ENCODE data around the gene SIRT3. TPM values are rescaled to one million over a fixed set of nuclear protein-coding genes. Genes with fewer than 3 reads are reported as not detected.

Gene SIRT3
- total RNA-seq, 2 donors from 2014 or later = 17.1 to 17.5 TPM

DNA sequence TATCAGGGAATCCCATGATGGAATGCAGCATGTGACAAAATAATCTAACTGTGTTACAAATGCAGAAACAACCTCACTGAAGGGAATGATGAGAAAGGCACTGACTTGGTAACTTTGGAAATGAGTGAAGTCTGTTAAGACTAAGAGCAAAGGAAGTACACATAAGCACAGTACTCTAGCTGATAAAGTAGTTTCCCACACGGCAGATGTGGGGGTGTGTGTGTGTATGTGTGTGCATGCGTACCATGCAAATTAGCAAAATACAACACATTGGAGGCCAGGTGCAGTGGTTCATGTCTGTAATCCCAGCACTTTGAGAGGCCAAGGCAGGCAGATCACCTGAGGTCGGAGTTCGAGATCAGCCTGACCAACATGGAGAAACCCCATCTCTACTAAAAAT lies 25.5 kb upstream of the SIRT3 start:
- peaks cover 12% of the 10 kb centered on the region for H3K27me3 Mint-ChIP-seq
- DNase-seq (no peak), ATAC-seq (no peak)
- H3K27ac Mint-ChIP-seq = no peak overlapping the region
- peaks cover 2% of the 10 kb centered on the region for H3K4me1 Mint-ChIP-seq
- H3K4me3 Mint-ChIP-seq = no peak overlapping the region
- H3K36me3 Mint-ChIP-seq (ENCODE audit: low read depth) = no peaks in the 10 kb centered on the region
- H3K9me3 ChIP-seq (ENCODE audit: control insufficient read depth, low read length, poor library complexity, severe bottlenecking) = no peaks in the 10 kb centered on the region

DNA sequence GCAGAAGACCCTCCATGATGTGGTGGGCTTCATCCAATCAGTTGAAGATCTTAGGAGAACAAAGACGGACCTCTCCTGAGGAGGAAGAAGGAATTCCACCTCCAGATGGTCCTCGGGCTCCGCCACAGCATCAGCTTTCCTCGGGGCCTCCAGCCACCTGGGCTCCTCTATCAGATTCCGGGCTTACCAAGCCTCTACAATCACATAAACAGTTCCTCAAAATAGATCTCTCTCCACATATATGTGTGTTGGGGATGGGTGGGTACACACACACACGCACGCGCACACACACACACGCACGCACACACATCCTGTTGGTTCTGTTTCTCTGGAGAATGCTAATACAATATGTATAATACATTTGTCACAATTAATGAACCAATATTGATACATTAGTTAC lies 23.3 kb upstream of the SIRT3 start:
- H3K27ac Mint-ChIP-seq = no peak overlapping the region
- peaks cover 5% of the 10 kb centered on the region for H3K4me1 Mint-ChIP-seq
- DNase-seq (no peak), ATAC-seq (no peak)
- peaks cover 12% of the 10 kb centered on the region for H3K27me3 Mint-ChIP-seq
- H3K9me3 ChIP-seq (ENCODE audit: control insufficient read depth, low read length, poor library complexity, severe bottlenecking) = no peaks in the 10 kb centered on the region
- no peak overlapping the region for H3K4me3 Mint-ChIP-seq
- no peaks in the 10 kb centered on the region for H3K36me3 Mint-ChIP-seq (ENCODE audit: low read depth)

DNA sequence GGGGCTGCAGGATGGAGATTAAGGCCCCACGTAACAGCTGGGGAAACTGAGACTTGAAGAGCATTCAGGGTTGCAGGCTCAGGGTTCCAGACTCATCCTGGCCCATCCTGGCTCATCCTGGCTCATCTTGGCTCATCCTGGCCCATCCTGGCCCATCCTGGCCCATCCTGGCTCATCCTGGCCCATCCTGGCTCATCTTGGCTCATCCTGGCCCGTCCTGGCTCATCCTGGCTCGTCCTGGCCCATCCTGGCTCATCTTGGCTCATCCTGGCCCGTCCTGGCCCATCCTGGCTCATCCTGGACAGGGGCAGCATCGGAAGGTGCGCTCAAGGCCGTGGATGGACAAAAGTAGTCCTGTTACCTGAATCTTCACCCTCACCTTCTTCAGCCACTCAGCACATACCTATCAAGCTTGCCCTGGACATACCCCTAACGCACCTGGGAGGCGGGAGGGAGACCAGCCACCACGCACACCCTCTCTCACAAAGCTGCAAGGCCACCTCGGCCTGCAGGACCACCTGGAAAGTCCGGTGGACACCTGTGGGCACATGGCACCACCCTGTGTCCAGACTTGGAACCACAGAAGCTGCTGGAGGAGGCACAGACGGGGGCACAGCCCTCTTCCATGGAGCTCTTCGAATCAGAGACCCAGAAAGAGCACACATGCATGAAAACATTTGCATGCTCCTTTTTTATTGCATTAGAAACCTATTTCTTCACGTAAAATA lies 21.8 kb upstream of the SIRT3 start:
- H3K27ac Mint-ChIP-seq = no peak overlapping the region

DNA sequence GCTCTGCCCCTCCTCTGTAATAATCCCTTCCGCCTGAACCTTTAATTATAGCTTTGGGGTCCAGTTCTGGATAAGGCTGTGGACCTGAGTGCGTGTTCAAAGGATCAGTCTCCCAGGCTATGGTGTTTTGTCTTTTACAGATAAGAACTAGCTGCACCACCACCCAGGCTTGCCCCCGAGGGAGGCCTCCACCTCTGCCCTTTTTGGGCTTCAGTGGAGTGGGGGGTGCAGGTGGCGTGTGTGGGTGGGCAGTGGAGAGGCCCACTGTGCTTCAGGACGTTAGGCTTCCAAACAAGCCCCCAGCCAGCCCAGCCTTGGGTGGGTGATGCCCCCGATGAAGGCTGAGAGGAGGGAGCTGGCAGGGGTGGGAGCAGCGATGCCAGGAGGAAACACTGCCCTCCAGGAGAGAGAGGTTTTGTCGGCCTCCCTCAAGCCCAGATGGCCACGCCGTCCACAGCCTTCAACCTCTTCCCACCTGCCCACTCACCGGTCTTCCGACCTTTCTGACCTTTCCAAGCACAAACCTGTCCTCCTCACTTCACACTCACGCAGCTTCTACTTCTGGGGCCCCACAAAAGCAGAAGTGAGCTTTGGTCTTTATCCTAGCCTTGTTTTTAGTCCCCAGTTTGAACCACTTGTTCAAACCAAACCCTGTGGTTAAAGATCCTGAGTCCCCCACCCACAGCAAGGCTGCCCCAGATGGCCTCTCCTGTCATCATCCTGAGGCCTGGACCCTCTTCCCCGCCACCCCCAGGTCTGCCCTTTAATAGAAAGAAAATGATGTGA lies 21.0 kb upstream of the SIRT3 start:
- H3K36me3 Mint-ChIP-seq (ENCODE audit: low read depth) = no peaks in the 10 kb centered on the region
- H3K4me3 Mint-ChIP-seq = no peak overlapping the region
- DNase-seq = no peak
- no peaks in the 10 kb centered on the region for H3K9me3 ChIP-seq (ENCODE audit: control insufficient read depth, low read length, poor library complexity, severe bottlenecking)
- peaks cover 12% of the 10 kb centered on the region for H3K27me3 Mint-ChIP-seq
- no peak overlapping the region for H3K27ac Mint-ChIP-seq
- H3K4me1 Mint-ChIP-seq = peaks cover 7% of the 10 kb centered on the region
- ATAC-seq = no peak

More for the DNA sequence above, 21.8 kb upstream of the SIRT3 start:
- ATAC-seq (no peak), DNase-seq (no peak)
- peaks cover 12% of the 10 kb centered on the region for H3K27me3 Mint-ChIP-seq
- no peak overlapping the region for H3K4me3 Mint-ChIP-seq
- H3K4me1 Mint-ChIP-seq = peaks cover 7% of the 10 kb centered on the region
- no peaks in the 10 kb centered on the region for H3K36me3 Mint-ChIP-seq (ENCODE audit: low read depth)
- H3K9me3 ChIP-seq (ENCODE audit: control insufficient read depth, low read length, poor library complexity, severe bottlenecking) = no peaks in the 10 kb centered on the region

DNA sequence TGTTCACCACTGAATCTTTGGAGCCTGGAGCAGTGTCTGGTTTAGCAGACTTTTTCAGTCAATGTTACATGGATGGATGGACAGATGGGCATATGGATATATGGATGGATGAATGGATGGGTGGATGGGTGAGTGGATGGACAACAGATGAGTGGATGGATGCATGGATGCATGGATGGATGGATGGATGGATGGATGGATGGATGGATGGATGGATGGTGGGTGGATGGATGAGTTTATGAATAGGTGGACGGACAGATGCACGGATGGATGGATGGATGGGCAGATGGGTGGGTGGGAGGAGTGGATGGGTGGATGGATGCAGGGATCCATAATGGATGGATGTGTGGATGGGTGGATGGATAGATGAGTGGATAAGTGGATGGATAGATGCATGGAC lies 19.7 kb upstream of the SIRT3 start:
- H3K36me3 Mint-ChIP-seq (ENCODE audit: low read depth) = no peaks in the 10 kb centered on the region
- no peaks in the 10 kb centered on the region for H3K9me3 ChIP-seq (ENCODE audit: control insufficient read depth, low read length, poor library complexity, severe bottlenecking)
- H3K4me3 Mint-ChIP-seq = no peak overlapping the region
- DNase-seq = no peak
- H3K4me1 Mint-ChIP-seq = peaks cover 13% of the 10 kb centered on the region
- no peak for ATAC-seq
- no peak overlapping the region for H3K27ac Mint-ChIP-seq
- peaks cover 12% of the 10 kb centered on the region for H3K27me3 Mint-ChIP-seq

DNA sequence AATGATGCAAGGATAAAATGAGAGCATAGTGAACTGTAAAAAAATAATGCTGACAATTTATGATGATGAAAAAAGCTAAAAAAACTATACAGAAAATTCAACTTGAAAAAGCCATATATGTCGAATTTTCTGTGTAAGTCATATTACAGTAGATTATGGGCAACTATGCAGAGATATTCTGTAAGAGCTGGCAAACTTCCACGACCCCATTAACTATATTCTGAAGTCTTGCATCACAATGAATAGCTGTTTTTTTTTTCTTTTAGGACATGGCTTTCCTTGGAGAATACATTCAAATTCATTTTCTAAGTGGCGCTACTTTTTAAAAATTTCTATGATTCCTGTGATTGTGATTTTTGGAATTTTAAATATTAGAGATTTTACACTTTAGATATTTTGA lies 19.0 kb upstream of the SIRT3 start:
- ATAC-seq (no peak), DNase-seq (no peak)
- H3K4me3 Mint-ChIP-seq = no peak overlapping the region
- H3K36me3 Mint-ChIP-seq (ENCODE audit: low read depth) = no peaks in the 10 kb centered on the region
- H3K4me1 Mint-ChIP-seq = peaks cover 14% of the 10 kb centered on the region
- H3K27ac Mint-ChIP-seq = no peak overlapping the region
- no peaks in the 10 kb centered on the region for H3K9me3 ChIP-seq (ENCODE audit: control insufficient read depth, low read length, poor library complexity, severe bottlenecking)
- peaks cover 12% of the 10 kb centered on the region for H3K27me3 Mint-ChIP-seq

DNA sequence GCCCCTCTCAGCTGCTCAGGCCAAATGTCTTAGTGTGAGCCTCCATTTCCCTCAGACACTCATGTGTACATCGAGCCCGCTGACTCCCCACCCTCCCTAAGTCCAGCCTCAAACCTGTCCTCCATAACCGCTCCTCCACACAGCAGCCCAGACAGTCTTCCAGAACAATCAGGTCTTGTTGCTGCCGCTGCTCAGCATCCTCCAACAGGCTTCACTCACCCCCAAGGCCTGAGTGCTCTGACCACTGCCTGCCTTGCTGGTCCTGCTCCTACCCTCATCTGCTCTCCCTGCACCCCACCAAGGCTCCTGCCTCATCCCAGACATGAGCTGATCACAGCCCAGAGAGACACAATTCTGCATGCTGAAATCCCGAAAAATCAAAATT lies 17.7 kb upstream of the SIRT3 start:
- Mint-ChIP-seq H3K4me3 (no peak overlapping the region), H3K36me3 (ENCODE audit: low read depth) (peaks cover 5% of the 10 kb centered on the region), H3K27me3 (peaks cover under 1% of the 10 kb centered on the region), H3K27ac (no peak overlapping the region), H3K4me1 (peaks cover 14% of the 10 kb centered on the region)
- no peak for ATAC-seq
- no peaks in the 10 kb centered on the region for H3K9me3 ChIP-seq (ENCODE audit: control insufficient read depth, low read length, poor library complexity, severe bottlenecking)
- no peak for DNase-seq

DNA sequence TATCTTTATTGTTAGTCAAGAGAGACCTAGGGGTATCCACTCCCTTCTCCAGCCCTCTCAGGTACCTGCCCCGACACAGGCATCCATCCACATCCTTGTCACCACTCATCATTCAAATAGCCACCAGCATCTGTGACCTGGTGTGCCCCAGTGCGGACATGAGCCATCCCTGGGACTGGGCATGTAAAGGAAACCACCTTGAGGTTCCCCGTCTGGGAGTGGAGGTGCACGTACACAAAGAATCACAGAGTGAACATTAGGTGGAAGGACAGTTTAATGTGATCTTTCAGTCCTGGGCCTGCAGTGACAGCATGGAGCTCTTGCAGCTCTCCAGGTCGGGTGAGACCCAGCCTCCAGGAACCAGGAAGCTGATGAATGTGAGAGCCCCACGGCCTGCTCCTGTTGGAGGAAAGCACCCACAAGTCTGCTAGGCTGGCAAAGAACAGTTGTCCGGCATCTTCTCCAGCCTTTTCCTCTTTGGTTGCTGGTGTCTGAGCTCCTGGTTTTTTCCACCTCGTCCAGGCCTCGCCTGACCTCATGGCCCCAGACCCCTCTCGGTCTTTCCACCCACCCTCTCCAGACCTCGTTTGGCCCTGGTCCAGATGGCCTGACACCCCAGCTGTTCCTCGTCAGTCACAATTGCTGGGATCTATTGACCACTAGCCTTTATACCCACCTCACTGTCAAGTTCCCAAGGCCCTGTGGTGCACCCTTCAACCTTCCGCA lies 17.2 kb upstream of the SIRT3 start:
- no peak for DNase-seq
- Mint-ChIP-seq H3K27ac (no peak overlapping the region), H3K36me3 (ENCODE audit: low read depth) (peaks cover 5% of the 10 kb centered on the region), H3K4me3 (no peak overlapping the region), H3K4me1 (peaks cover 14% of the 10 kb centered on the region), H3K27me3 (no peaks in the 10 kb centered on the region)
- no peak for ATAC-seq
- no peaks in the 10 kb centered on the region for H3K9me3 ChIP-seq (ENCODE audit: control insufficient read depth, low read length, poor library complexity, severe bottlenecking)

DNA sequence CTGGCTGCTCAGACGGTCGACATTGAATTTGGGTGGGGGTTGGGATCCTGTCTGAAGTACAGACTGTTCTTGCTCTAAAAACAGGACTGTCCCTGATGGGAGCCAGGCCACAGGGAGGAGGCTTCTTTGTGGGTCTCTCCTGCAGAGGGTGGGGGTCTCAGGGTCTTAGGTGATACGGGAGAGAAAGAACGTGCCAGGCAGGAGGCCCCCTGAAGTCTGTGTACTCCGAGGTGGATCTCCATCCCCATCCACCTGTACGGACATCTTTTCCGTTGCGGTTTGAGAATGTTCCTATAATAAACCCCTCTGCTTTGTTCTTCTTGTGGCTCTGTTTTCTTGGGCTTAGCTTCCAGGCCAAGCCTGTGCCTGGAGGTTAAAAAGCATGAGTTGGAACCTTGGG lies 16.5 kb upstream of the SIRT3 start:
- DNase-seq (no peak), ATAC-seq (no peak)
- no peaks in the 10 kb centered on the region for H3K27me3 Mint-ChIP-seq
- H3K9me3 ChIP-seq (ENCODE audit: control insufficient read depth, low read length, poor library complexity, severe bottlenecking) = no peaks in the 10 kb centered on the region
- peaks cover 14% of the 10 kb centered on the region for H3K4me1 Mint-ChIP-seq
- H3K4me3 Mint-ChIP-seq = peak overlapping the region; percentile 12
- peaks cover 5% of the 10 kb centered on the region for H3K36me3 Mint-ChIP-seq (ENCODE audit: low read depth)
- peak overlapping the region; percentile 51 for H3K27ac Mint-ChIP-seq

DNA sequence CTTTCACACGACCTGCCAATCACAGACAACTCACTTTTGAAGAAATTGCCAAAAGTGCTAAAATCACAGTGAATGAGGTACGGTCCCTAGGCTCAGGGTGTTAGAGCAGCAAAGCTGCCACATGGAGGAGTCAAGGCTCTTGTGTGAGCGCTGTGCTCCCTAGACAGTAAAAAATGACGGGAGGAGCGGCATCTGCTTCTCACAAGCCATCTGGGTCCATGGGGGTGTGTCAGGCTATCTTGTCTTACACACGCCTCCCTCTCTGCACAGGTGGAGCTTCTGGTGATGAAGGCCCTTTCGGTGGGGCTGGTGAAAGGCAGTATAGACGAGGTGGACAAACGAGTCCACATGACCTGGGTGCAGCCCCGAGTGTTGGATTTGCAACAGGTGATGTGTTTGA lies 15.4 kb upstream of the SIRT3 start:
- Mint-ChIP-seq H3K36me3 (ENCODE audit: low read depth) (peaks cover 5% of the 10 kb centered on the region), H3K27me3 (no peaks in the 10 kb centered on the region), H3K4me3 (no peak overlapping the region), H3K4me1 (peaks cover 14% of the 10 kb centered on the region), H3K27ac (peak overlapping the region; percentile 51)
- H3K9me3 ChIP-seq (ENCODE audit: control insufficient read depth, low read length, poor library complexity, severe bottlenecking) = no peaks in the 10 kb centered on the region
- ATAC-seq (no peak), DNase-seq (no peak)

DNA sequence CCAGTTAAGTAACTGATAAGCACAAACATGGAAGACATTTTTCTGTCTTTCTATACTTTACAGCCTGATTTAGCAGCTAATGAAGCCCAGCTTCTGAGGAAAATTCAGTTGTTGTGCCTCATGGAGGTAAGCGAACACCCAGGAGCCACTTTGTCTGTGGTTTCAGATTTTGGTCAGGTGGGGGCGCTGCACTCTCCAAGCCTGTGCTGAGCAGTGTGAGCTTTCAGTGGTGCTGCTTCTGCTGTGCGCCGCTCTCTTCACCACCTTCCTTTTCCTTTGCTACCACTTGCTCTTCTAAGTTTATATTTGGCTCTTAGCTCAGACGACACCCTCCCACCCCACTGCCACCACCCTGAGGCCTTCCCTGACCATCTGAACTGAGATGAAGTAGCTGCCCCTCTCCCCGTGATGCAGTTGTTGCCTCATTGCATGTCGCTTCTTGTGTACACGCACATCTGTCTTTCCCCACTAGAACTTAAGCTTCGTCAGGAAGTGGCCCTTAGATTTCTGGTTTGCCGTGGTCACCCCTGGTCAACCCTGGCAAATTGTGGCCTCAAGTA lies 14.7 kb upstream of the SIRT3 start:
- H3K9me3 ChIP-seq (ENCODE audit: control insufficient read depth, low read length, poor library complexity, severe bottlenecking) = no peaks in the 10 kb centered on the region
- peaks cover 14% of the 10 kb centered on the region for H3K4me1 Mint-ChIP-seq
- DNase-seq = peak; percentile 50 to 78 (median 65)
- H3K4me3 Mint-ChIP-seq = no peak overlapping the region
- peak overlapping the region; percentile 51 for H3K27ac Mint-ChIP-seq
- peak; percentile 98 for ATAC-seq
- no peaks in the 10 kb centered on the region for H3K27me3 Mint-ChIP-seq
- H3K36me3 Mint-ChIP-seq (ENCODE audit: low read depth) = peaks cover 5% of the 10 kb centered on the region

DNA sequence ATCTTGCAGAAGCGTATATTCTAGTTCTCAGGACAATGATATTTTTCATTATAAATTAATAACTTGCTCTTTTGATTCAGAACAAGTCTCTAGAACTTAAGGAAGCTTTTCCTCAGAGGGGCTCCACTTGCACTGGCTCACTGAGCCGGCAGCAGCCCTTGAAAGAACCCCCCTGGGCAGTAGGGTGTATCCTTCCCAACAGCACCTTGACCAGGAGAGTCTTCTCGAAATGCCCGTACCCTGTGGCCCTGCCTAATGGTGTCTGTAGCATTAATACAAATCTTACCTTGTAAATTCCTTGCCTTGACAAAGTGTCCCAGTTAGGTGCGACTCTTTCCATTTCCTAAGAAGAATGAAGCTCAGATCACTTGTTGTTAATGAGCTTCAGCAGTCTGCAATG lies 14.1 kb upstream of the SIRT3 start:
- no peaks in the 10 kb centered on the region for H3K9me3 ChIP-seq (ENCODE audit: control insufficient read depth, low read length, poor library complexity, severe bottlenecking)
- ATAC-seq = peak; percentile 16
- no peak overlapping the region for H3K4me3 Mint-ChIP-seq
- H3K36me3 Mint-ChIP-seq (ENCODE audit: low read depth) = peaks cover 7% of the 10 kb centered on the region
- H3K4me1 Mint-ChIP-seq = peaks cover 13% of the 10 kb centered on the region
- DNase-seq = no peak
- peak overlapping the region; percentile 51 for H3K27ac Mint-ChIP-seq
- H3K27me3 Mint-ChIP-seq = no peaks in the 10 kb centered on the region

DNA sequence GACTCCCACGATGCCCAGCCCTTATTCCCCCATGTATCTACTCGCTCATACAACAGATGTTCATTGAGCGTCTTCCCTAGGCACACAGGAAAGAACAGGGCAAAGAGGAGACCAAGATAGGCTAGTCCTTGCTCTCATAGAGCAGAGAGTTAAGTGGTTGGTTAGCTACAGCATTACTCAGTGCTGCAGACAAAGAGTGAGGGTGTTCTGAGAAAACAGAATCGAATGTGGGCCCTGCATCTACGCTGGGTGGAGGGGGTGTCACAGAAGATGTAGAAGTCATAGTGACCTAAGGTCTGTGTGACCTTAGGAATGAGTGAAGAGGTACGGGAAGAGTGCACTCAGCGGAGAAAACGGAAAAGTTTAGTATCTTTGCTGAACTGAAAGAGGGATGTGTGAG lies 12.9 kb upstream of the SIRT3 start:
- no peaks in the 10 kb centered on the region for H3K27me3 Mint-ChIP-seq
- H3K4me1 Mint-ChIP-seq = peaks cover 15% of the 10 kb centered on the region
- ATAC-seq = no peak

More for the DNA sequence above, 12.9 kb upstream of the SIRT3 start:
- no peaks in the 10 kb centered on the region for H3K9me3 ChIP-seq (ENCODE audit: control insufficient read depth, low read length, poor library complexity, severe bottlenecking)
- no peak overlapping the region for H3K27ac Mint-ChIP-seq
- no peak for DNase-seq
- H3K36me3 Mint-ChIP-seq (ENCODE audit: low read depth) = peaks cover 9% of the 10 kb centered on the region
- H3K4me3 Mint-ChIP-seq = no peak overlapping the region
